T-cell (primary cell): ENCODE results near the gene NAV2. TPM values are rescaled to one million over a fixed set of nuclear protein-coding genes. Genes with fewer than 3 reads are reported as not detected.
"Not testable (repeated sequence)": the region's sequence is repeated elsewhere in the genome, so short reads cannot be mapped to it uniquely, and the experiment has no call there.

ENCODE experiments used
- ATAC-seq, 4 experiments: fragments of 200-7000 bp in 3 of 4; fragments of 150-1000 bp in 1 of 4; cut with Tn5 transposase; replicated peaks in 1 of 4; 1 replicate in 3 of 4; 2 replicates in 1 of 4; pipeline ENCODE4 v1.10.0; 2021; ENCODE audit warnings: moderate library complexity in 3 of 4, mild to moderate bottlenecking in 2 of 4, moderate number of reproducible peaks in 1 of 4
- CTCF ChIA-PET, 2 donors: fragments of 300-600 bp; sonication (Branson Sonifier 250); formaldehyde crosslinking; loops; one replicate each; lab custom pipeline; 2022; ENCODE audit warnings: antibody characterized with exemption in 2 of 2; lab: Charles Lee
- POLR2A ChIA-PET, 2 donors: fragments of 300-600 bp; sonication (Branson Sonifier 250); formaldehyde crosslinking; loops; one replicate each; lab custom pipeline; 2022; ENCODE audit warnings: antibody characterized with exemption in 2 of 2; lab: Charles Lee
- DNase-seq, 35 experiments: peaks; one replicate each; pipeline versions ENCODE4 v3.0.0 to v3.0.0-alpha.2; 2013 to 2023
- H3K27ac ChIP-seq: one replicate; pipeline ENCODE4 v1.5.1; 2013; ENCODE audit warnings: low read length
- H3K27me3 ChIP-seq, 2 experiments: replicated peaks in 1 of 2; 1 replicate in 1 of 2; 2 replicates in 1 of 2; pipeline versions ENCODE4 v1.6.1 to v1.7.0; 2013; ENCODE audit warnings: low read length in 1 of 2, mixed read lengths in 1 of 2; ENCODE audit not compliant: control insufficient read depth in 2 of 2, insufficient read depth in 2 of 2; ENCODE audit errors: extremely low read depth in 1 of 2
- H3K36me3 ChIP-seq, 2 donors: 1 replicate in 1 of 2; 2 replicates in 1 of 2; pipeline versions ENCODE4 v1.6.1 to v1.7.0; 2013; ENCODE audit warnings: low read length in 1 of 2; ENCODE audit not compliant: control insufficient read depth in 2 of 2, insufficient read depth in 1 of 2; ENCODE audit errors: extremely low read depth in 1 of 2
- H3K4me1 ChIP-seq, 2 experiments: 1 replicate in 1 of 2; 2 replicates in 1 of 2; pipeline versions ENCODE4 v1.6.1 to v1.7.0; 2013; ENCODE audit warnings: low read length in 2 of 2, mixed read lengths in 1 of 2; ENCODE audit not compliant: insufficient read depth in 2 of 2, control insufficient read depth in 1 of 2; ENCODE audit errors: extremely low read depth in 1 of 2
- H3K4me3 ChIP-seq, 2 donors: 1 replicate in 1 of 2; 2 replicates in 1 of 2; pipeline versions ENCODE4 v1.5.1 to v1.7.0; 2013; ENCODE audit warnings: mild to moderate bottlenecking in 2 of 2, low read length in 1 of 2, moderate library complexity in 1 of 2; ENCODE audit not compliant: control insufficient read depth in 1 of 2; ENCODE audit errors: extremely low read depth in 1 of 2
- H3K9me3 ChIP-seq: 2 replicates; pipeline ENCODE4 v1.7.0; 2013
- H3K27ac Mint-ChIP-seq, 2 donors: one replicate each; pipeline ENCODE4 v1.8.0; 2020 to 2021; ENCODE audit warnings: mild to moderate bottlenecking in 2 of 2, mixed read lengths in 2 of 2
- H3K27me3 Mint-ChIP-seq, 2 donors: one replicate each; pipeline ENCODE4 v1.8.0; 2021 to 2022; ENCODE audit warnings: mixed read lengths in 2 of 2
- H3K36me3 Mint-ChIP-seq: one replicate; pipeline ENCODE4 v1.8.0; 2021; ENCODE audit warnings: mixed read lengths
- H3K4me1 Mint-ChIP-seq, 3 donors: one replicate each; pipeline ENCODE4 v1.8.0; 2020 to 2022; ENCODE audit warnings: mixed read lengths in 3 of 3, mild to moderate bottlenecking in 1 of 3
- H3K4me3 Mint-ChIP-seq, 3 donors: one replicate each; pipeline ENCODE4 v1.8.0; 2020 to 2022; ENCODE audit warnings: mild to moderate bottlenecking in 3 of 3, mixed read lengths in 3 of 3, moderate library complexity in 3 of 3
- H3K9me3 Mint-ChIP-seq, 3 donors: one replicate each; pipeline ENCODE4 v1.8.0; 2020 to 2022; ENCODE audit warnings: mixed read lengths in 3 of 3
- WGBS: methylation state at CpG from one replicate; pipeline ENCODE4 v1.1.5; 2013; ENCODE audit warnings: missing lambda C conversion rate; ENCODE audit not compliant: insufficient coverage; 5-methylcytosine and 5-hydroxymethylcytosine counted together
- total RNA-seq, 35 experiments: library from RNA in 6 of 35; stranded (reverse) in 6 of 35; fragments of 120-200 nt in 1 of 35; gene quantifications; one replicate each; pipeline versions ENCODE4 v1.2.1 to v1.2.4 and lab custom pipeline; 2013 to 2026

NAV2 gene
- total RNA-seq, 5 donors from 2014 or later (not counting 1 experiment from before 2014, with no cell fraction given): 0.55 to 3.0 (median 1.8) TPM

DNA sequence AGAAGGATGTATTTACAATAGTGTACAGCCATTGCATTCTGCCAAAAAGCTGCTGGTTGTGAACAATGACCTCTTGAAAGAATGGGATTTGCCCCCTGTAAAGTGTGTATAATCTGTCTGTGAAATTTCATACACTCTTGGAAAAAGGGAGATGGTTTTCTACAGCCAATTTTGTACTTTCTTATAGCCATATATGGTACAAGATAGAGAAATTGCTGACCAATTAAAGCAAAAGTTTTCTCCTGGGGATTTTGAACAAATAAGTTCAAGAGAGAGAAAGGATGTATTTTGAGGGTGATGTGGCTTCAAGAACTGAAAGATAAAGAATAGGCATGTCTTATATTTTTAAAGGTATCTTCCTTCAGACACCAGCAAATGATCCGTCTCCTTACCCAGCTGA lies 211.0 kb downstream of the NAV2 start:
- H3K27me3 Mint-ChIP-seq: peaks cover 3 to 25% of the 10 kb centered on the region in 2 donors
- no peak overlapping the region for H3K27ac Mint-ChIP-seq
- Histone ChIP-seq H3K9me3 (no peaks in the 10 kb centered on the region), H3K4me3 (no peak overlapping the region), H3K36me3 (no peaks in the 10 kb centered on the region), H3K27ac (no peak overlapping the region), H3K4me1 (no peaks in the 10 kb centered on the region), H3K27me3 (peaks cover 0 to 2% of the 10 kb centered on the region in 2 experiments)
- DNase-seq (no peak), ATAC-seq (no peak)
- H3K4me3 Mint-ChIP-seq: no peak overlapping the region
- no peaks in the 10 kb centered on the region for H3K4me1 Mint-ChIP-seq
- no peaks in the 10 kb centered on the region for H3K9me3 Mint-ChIP-seq
- ChIA-PET POLR2A (no interaction called here), CTCF (interaction anchor here in 1 of 2 donors (0.7 kb wide), 1 partner anchor 205 kb away, joined by 3 read pairs; no protein-coding TSS in a partner anchor)
- WGBS: no CpG with 5 or more reads among the region's 1 CpG
- H3K36me3 Mint-ChIP-seq: no peaks in the 10 kb centered on the region

DNA sequence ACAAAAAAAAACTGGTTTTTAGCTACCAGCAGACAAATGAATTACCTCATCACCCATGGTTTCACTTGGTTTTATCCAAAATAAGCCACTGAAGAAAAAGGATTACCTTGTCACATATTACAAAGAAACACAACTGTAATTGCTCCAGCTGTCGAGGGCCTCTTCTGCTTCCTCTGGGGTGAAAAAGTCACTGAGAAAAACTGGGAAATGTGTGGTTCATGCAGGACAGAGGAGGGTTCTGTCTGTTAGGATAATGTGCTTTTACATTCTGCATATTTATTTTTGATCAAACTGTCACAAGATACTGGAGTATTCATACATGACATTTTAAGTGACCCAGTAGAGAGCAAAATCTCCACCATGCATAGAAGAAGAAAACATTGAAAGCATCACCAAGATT lies 211.7 kb downstream of the NAV2 start:
- CTCF ChIA-PET: interaction anchor here in 1 of 2 donors (0.7 kb wide), 1 partner anchor 204 kb away, joined by 3 read pairs; no protein-coding TSS in a partner anchor
- H3K27me3 ChIP-seq: peaks cover 0 to 1% of the 10 kb centered on the region in 2 experiments
- no peak overlapping the region for H3K4me3 ChIP-seq
- POLR2A ChIA-PET: no interaction called here
- Mint-ChIP-seq H3K36me3 (no peaks in the 10 kb centered on the region), H3K4me1 (no peaks in the 10 kb centered on the region), H3K4me3 (no peak overlapping the region), H3K27me3 (peaks cover 2 to 20% of the 10 kb centered on the region in 2 donors), H3K27ac (no peak overlapping the region), H3K9me3 (no peaks in the 10 kb centered on the region)
- H3K36me3 ChIP-seq: no peaks in the 10 kb centered on the region
- H3K9me3 ChIP-seq: no peaks in the 10 kb centered on the region
- no peaks in the 10 kb centered on the region for H3K4me1 ChIP-seq
- ATAC-seq (no peak), DNase-seq (no peak)
- WGBS: no CpG with 5 or more reads among the region's 1 CpG
- H3K27ac ChIP-seq: no peak overlapping the region

DNA sequence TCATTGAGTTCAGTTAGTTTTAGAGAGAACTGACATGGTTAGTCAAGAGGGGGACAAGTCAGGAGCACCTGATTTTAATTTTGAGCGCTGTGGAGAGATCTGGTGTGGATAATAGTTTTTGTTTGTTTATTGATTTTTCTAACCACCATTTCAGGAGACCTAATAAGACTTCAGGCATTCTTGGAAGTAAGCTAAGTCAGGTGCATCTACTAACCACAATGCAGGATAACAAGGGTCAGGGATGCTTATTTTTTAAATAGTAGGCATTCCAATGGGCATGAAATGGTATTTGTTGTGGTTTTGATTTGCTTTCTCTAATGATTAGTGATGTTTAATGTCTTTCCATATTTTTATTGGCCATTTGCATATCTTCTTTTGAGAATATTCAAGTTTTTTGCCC lies 212.1 kb downstream of the NAV2 start:
- Mint-ChIP-seq H3K27me3 (peaks cover 2 to 17% of the 10 kb centered on the region in 2 donors), H3K4me1 (no peaks in the 10 kb centered on the region), H3K36me3 (no peaks in the 10 kb centered on the region), H3K9me3 (no peaks in the 10 kb centered on the region), H3K4me3 (no peak overlapping the region), H3K27ac (no peak overlapping the region)
- Histone ChIP-seq H3K27me3 (no peaks in the 10 kb centered on the region), H3K36me3 (no peaks in the 10 kb centered on the region), H3K4me3 (no peak overlapping the region), H3K27ac (no peak overlapping the region), H3K9me3 (no peaks in the 10 kb centered on the region), H3K4me1 (no peaks in the 10 kb centered on the region)
- WGBS: no CpG with 5 or more reads among the region's 1 CpG
- CTCF ChIA-PET: no interaction called here
- POLR2A ChIA-PET: no interaction called here
- DNase-seq (no peak), ATAC-seq (no peak)

DNA sequence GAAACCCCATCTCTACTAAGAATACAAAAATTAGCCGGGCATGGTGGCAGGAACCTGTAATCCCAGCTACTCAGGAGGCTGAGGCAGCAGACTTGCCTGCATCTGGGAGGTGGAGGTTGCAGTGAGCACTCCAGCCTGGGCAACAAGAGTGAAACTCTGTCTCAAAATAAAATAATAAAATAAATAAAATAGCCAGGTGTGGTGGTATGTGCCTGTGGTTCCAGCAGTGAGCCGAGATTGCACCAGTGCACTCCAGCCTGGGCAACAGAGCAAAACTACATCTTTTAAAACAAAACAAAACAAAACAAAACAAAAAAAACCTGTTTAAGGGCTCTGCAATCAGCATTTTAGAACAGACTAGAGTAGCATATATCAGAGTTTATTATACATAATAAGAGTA lies 214.8 kb downstream of the NAV2 start:
- DNase-seq, H3K27ac Mint-ChIP-seq, H3K4me1 Mint-ChIP-seq, H3K4me3 ChIP-seq, H3K27ac ChIP-seq, H3K9me3 Mint-ChIP-seq, ATAC-seq, H3K36me3 ChIP-seq, H3K36me3 Mint-ChIP-seq, CTCF ChIA-PET, POLR2A ChIA-PET, H3K9me3 ChIP-seq, H3K4me1 ChIP-seq, H3K27me3 ChIP-seq, H3K4me3 Mint-ChIP-seq: not testable (repeated sequence)
- WGBS: no CpG with 5 or more reads among the region's 2 CpGs
- H3K27me3 Mint-ChIP-seq: peaks cover 4 to 14% of the 10 kb centered on the region in 2 donors

DNA sequence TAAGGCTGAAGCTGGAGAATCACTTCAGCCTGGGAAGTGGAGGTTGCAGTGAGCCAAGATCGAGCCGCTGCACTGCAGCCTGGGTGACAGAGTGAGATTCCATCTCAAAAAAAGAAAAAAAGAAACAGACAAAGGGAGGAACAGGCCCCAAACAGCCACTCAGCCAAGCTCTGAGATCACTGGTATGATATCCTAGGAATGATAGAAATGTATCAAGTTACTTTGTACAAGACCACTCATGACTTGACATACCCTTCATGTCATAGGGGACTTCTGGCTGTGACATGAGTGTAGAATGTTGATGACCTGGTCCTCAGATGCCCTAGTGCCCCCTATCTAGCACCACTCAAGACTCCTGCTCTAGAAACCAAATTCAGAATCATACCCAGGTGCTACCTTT lies 216.5 kb downstream of the NAV2 start:
- WGBS: no CpG with 5 or more reads among the region's 2 CpGs
- H3K27ac ChIP-seq: no peak overlapping the region
- Mint-ChIP-seq H3K9me3 (no peaks in the 10 kb centered on the region), H3K4me3 (no peak overlapping the region), H3K27ac (no peak overlapping the region), H3K27me3 (peaks cover 4 to 14% of the 10 kb centered on the region in 2 donors), H3K4me1 (no peaks in the 10 kb centered on the region), H3K36me3 (no peaks in the 10 kb centered on the region)
- H3K4me3 ChIP-seq: no peak overlapping the region
- peaks cover 0 to 8% of the 10 kb centered on the region in 2 experiments for H3K27me3 ChIP-seq
- no peaks in the 10 kb centered on the region for H3K9me3 ChIP-seq
- no peaks in the 10 kb centered on the region for H3K36me3 ChIP-seq
- CTCF ChIA-PET: no interaction called here
- ATAC-seq: no peak
- POLR2A ChIA-PET: no interaction called here
- no peaks in the 10 kb centered on the region for H3K4me1 ChIP-seq
- no peak for DNase-seq

DNA sequence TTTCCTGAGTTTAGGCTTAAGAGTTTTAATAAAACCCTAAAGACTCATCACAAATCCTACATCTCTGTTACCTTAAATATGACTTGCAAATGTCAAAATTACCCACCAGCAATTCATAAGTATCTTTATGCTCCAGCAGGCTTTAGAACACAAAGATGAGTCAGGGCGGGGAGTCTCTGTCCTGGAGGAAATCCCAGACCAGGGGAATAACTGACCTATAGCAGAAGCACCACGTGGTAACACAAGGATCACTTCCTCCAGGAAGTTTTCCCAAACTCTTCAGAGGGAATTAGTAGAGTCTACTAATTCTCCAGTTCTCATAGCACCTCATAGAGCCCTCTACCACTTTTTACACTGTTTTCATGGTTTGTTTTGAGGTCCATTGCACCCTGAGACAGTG lies 217.0 kb downstream of the NAV2 start:
- ATAC-seq (no peak), DNase-seq (no peak)
- H3K4me3 ChIP-seq: no peak overlapping the region
- H3K4me1 ChIP-seq: no peaks in the 10 kb centered on the region
- H3K27ac ChIP-seq: no peak overlapping the region
- WGBS: 100% methylated on average over 1 of the region's 2 CpGs
- CTCF ChIA-PET: no interaction called here
- H3K27me3 Mint-ChIP-seq: peaks cover 4 to 10% of the 10 kb centered on the region in 2 donors
- no peak overlapping the region for H3K27ac Mint-ChIP-seq
- H3K9me3 Mint-ChIP-seq: no peaks in the 10 kb centered on the region
- no peaks in the 10 kb centered on the region for H3K36me3 Mint-ChIP-seq
- H3K27me3 ChIP-seq: peaks cover 0 to 8% of the 10 kb centered on the region in 2 experiments
- no peaks in the 10 kb centered on the region for H3K4me1 Mint-ChIP-seq
- no peak overlapping the region for H3K4me3 Mint-ChIP-seq
- no peaks in the 10 kb centered on the region for H3K36me3 ChIP-seq
- H3K9me3 ChIP-seq: no peaks in the 10 kb centered on the region
- POLR2A ChIA-PET: no interaction called here
